Calu3 (cell line): ENCODE data around the gene CCDC127. TPM values are rescaled to one million over a fixed set of nuclear protein-coding genes. Genes with fewer than 3 reads are reported as not detected.

Experiments
- BruUV-seq: library from RNA; stranded (reverse); fragments of 400-500 nt; replicated peaks from 2 replicates; lab custom pipeline; 2021; lab: Mats Ljungman, UMichigan
- CTCF ChIA-PET: fragments of 300-600 bp; sonication (Branson Sonifier 250); formaldehyde crosslinking; loops from one replicate; lab custom pipeline; 2022; ENCODE audit warnings: antibody characterized with exemption; lab: Charles Lee
- DNase-seq: peaks from one replicate; pipeline ENCODE4 v3.0.0; 2022
- H3K27ac Mint-ChIP-seq: one replicate; pipeline ENCODE4 v1.8.0; 2022; ENCODE audit warnings: mixed read lengths; ENCODE audit not compliant: unreplicated experiment
- H3K27me3 Mint-ChIP-seq: one replicate; pipeline ENCODE4 v1.8.0; 2022; ENCODE audit warnings: mixed read lengths; ENCODE audit not compliant: unreplicated experiment
- H3K36me3 Mint-ChIP-seq: one replicate; pipeline ENCODE4 v1.8.0; 2022; ENCODE audit warnings: mild to moderate bottlenecking, moderate library complexity, mixed read lengths; ENCODE audit not compliant: insufficient read depth, unreplicated experiment
- H3K4me1 Mint-ChIP-seq: one replicate; pipeline ENCODE4 v1.8.0; 2022; ENCODE audit warnings: mild to moderate bottlenecking, low read depth, mixed read lengths; ENCODE audit not compliant: unreplicated experiment
- H3K4me3 Mint-ChIP-seq: one replicate; pipeline ENCODE4 v1.8.0; 2022; ENCODE audit warnings: mild to moderate bottlenecking, low read depth, moderate library complexity, mixed read lengths; ENCODE audit not compliant: unreplicated experiment
- H3K9me3 Mint-ChIP-seq: one replicate; pipeline ENCODE4 v1.8.0; 2022; ENCODE audit warnings: low read depth, mixed read lengths; ENCODE audit not compliant: unreplicated experiment
- intact Hi-C: fragments of 100-400 bp; cut with micrococcal nuclease; formaldehyde crosslinking; loops from one replicate; pipeline ENCODE4 v1.10.0; 2022; ENCODE audit not compliant: unreplicated experiment
- total RNA-seq: library from RNA; stranded (reverse); gene quantifications from 2 replicates; pipeline ENCODE4 v1.2.3, GENCODE V29; 2022
- TF ChIP-seq, protein P1 (sequence below): fragments of 200-600 bp; IDR thresholded peaks from one replicate; pipeline ENCODE4 v1.8.0; 2022; ENCODE audit warnings: antibody characterized with exemption; ENCODE audit not compliant: unreplicated experiment

The CCDC127 gene
- total RNA-seq, 1 experiment from 2014 or later: 7.3 TPM

DNA sequence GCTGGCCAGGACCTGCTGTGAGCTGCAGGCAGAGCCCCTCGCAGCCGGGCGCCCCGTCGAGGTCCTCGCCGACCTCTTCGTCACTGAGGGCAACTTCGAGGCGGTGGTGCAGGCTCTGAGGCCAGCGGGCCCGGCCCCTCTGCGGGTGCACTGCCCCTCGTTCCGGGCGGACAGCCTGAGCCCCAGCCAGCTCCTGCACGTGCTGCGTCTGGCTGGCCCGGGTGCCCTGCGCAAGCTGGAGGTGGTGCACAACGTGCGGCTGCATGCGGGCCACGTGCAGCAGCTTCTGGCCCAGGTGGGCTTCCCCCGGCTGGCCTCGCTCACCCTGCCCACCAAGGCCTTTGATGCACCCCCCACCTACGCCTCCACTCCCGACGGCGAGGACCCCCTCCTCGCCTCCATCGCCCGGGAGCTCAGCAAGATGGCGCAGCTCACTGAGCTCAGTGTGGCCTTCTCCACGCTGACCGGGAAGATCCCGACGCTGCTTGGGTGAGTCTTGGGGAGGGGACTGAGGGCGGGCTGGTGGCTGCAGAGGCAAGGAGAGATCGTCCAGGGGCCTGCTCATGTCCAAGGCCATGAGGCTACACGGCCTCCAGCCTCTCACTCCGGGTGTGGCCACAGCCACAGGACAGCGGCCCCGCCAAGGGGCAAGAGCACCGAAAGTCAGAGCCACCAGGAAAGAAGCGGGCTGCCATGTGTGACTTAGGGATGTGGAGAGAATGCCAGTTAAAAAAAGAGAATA lies 25.8 kb downstream of the CCDC127 start:
- Mint-ChIP-seq H3K4me1 (peaks cover 9% of the 10 kb centered on the region), H3K9me3 (no peaks in the 10 kb centered on the region), H3K4me3 (no peak overlapping the region), H3K27ac (no peak overlapping the region), H3K36me3 (no peaks in the 10 kb centered on the region), H3K27me3 (peaks cover 17% of the 10 kb centered on the region)
- TF ChIP-seq, protein P1, sequence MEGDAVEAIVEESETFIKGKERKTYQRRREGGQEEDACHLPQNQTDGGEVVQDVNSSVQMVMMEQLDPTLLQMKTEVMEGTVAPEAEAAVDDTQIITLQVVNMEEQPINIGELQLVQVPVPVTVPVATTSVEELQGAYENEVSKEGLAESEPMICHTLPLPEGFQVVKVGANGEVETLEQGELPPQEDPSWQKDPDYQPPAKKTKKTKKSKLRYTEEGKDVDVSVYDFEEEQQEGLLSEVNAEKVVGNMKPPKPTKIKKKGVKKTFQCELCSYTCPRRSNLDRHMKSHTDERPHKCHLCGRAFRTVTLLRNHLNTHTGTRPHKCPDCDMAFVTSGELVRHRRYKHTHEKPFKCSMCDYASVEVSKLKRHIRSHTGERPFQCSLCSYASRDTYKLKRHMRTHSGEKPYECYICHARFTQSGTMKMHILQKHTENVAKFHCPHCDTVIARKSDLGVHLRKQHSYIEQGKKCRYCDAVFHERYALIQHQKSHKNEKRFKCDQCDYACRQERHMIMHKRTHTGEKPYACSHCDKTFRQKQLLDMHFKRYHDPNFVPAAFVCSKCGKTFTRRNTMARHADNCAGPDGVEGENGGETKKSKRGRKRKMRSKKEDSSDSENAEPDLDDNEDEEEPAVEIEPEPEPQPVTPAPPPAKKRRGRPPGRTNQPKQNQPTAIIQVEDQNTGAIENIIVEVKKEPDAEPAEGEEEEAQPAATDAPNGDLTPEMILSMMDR: no peak
- BruUV-seq: no TSS peak
- CTCF ChIA-PET: no interaction called here
- no peak for DNase-seq
- intact Hi-C loops: no loop called here

DNA sequence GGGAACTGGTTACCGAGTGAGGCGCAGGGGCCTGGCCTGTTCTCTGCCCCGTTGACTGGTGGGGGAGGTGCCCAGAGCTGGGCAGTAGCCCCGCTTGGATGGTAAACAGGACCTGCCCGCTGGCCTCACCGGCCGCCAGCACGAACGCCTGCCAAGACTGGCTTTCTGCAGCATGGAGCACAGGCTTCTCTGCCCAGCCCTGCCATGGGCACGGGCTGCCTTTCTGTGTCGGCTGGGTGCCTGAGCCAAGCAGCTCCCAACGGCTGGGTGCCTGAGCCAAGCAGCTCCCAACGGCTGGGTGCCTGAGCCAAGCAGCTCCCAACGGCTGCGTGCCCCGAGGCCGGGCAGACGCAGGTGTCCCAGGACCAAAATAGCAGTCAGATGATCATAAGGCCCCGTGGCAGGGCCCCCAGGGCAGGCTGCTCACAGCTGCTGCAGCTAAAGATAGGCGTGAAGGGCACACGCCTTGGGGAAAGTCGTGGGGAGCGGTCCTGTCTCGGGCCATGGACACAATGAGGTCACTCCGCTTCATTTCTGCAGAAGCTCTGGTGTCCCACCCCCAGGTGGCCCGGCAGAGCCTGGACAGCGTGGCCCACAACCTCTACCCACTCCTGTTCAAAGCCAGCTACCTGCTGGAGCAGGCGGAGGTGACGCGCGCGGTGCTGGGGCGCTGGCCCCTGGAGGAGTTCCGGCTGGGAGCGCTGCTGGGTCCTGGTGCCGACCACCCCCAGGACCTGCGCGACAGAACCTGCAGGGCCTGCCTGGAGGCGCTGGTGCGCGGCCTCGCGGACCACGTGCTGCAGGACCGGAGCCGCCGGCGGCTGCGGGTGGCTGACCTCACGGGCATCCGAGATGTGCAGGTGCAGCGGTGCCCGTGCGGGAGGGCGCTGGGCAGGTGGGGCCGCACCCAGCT lies 26.7 kb downstream of the CCDC127 start, which contains the start of gene LRRC14B:
Gene LRRC14B, plus strand, starts transcription at position 460 of the 913 bp plus-strand sequence. Its CDS starts 44 bp downstream, at position 504.
- intact Hi-C loops: no loop called here
- Mint-ChIP-seq H3K9me3 (no peaks in the 10 kb centered on the region), H3K4me3 (peak within 1 kb of the TSS; percentile 18), H3K27ac (no peak within 1 kb of the TSS), H3K36me3 (no peaks in the 10 kb centered on the region), H3K27me3 (peaks cover 17% of the 10 kb centered on the region), H3K4me1 (peaks cover 9% of the 10 kb centered on the region)
- peak; percentile 21 for DNase-seq
- TF ChIP-seq, protein P1: no peak
- CTCF ChIA-PET: no interaction called here
- BruUV-seq: no TSS peak

DNA sequence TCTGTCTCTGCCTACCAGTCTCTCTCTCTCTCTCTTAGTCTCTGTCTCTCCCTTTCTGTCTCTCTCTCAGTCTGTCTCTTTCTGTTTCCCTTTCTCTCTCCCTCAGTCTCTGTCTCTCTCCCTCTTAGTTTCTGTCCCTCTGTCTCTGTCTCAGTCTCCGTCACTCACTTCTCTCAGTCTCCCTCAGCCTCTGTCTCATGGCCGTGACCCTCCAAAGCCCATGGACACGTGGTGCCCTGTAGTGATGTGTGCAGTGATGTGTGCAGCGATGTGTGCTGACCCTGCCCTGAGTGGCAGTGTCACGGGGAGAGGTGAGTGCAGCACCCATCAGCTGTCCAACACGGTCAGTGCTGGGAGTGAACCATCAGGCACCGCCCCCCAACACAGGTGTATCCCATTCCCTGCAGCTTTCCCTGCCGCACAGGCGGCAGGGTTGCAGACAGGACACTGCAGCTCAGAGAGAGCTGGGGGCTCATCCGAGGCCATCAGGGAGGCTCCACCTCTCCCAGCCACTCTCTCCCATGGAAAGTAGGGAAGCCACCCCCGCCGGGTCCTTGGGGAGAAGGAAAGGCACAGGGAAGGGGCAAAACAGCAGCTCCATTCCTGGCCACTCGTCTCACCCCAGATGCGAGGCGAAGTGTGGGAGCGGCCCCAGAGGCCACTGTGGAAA lies 27.5 kb downstream of the CCDC127 start:
- no peaks in the 10 kb centered on the region for H3K36me3 Mint-ChIP-seq
- TF ChIP-seq, protein P1: no peak
- H3K9me3 Mint-ChIP-seq: no peaks in the 10 kb centered on the region
- peaks cover 9% of the 10 kb centered on the region for H3K4me1 Mint-ChIP-seq
- DNase-seq: no peak
- CTCF ChIA-PET: no interaction called here
- no peak overlapping the region for H3K4me3 Mint-ChIP-seq
- BruUV-seq: no TSS peak
- H3K27me3 Mint-ChIP-seq: peaks cover 17% of the 10 kb centered on the region
- H3K27ac Mint-ChIP-seq: no peak overlapping the region
- intact Hi-C loops: no loop called here

DNA sequence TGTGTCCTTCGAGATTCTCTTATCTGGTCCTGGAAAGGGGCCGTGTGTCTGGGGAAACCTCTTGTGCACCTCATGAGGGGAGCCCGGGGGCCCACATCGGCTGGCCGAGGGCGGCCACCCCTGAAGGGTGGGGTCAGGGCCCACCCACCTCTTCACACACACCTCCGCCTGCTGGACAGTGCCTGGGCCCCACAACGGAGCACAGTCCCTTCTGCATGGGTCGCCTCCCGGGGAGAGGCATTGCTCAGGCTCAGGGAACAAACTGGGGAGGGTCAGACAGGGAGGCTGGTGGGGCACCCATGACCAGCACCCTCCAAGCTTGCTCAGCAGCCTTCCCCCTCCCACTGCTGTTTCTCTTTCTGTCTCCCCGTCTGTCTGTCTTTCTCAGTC lies 28.0 kb downstream of the CCDC127 start:
- Mint-ChIP-seq H3K4me3 (no peak overlapping the region), H3K27me3 (peaks cover 22% of the 10 kb centered on the region), H3K4me1 (peaks cover 9% of the 10 kb centered on the region), H3K9me3 (no peaks in the 10 kb centered on the region), H3K27ac (no peak overlapping the region), H3K36me3 (no peaks in the 10 kb centered on the region)
- TF ChIP-seq, protein P1: no peak
- BruUV-seq: no TSS peak
- CTCF ChIA-PET: no interaction called here
- intact Hi-C loops: no loop called here
- no peak for DNase-seq
